ENCODE measurements around the gene GDF10. TPM values are rescaled to one million over a fixed set of nuclear protein-coding genes. Genes with fewer than 3 reads are reported as not detected.

The GDF10 gene
- total and polyA plus RNA-seq, 2 experiments from 2014 or later: 2.5 to 5.7 TPM

GRCh38 chr10:47359626-47360418, 59.8 kb downstream of the GDF10 start:
- no peaks in the 10 kb centered on the region for H4K20me1 ChIP-seq (ENCODE audit: insufficient read depth, poor library complexity, severe bottlenecking)
- 90% methylated on average over 4 of the region's 4 CpGs for WGBS (ENCODE audit: low lambda C conversion rate, missing lambda C conversion rate)
- DNase-seq (ENCODE audit: low spot score): no peak
- H3K4me3 ChIP-seq: no peak overlapping the region
- H3K27ac ChIP-seq: no peak overlapping the region
- no peaks in the 10 kb centered on the region for H3K36me3 ChIP-seq (replicated peaks; ENCODE audit: insufficient read depth, low read depth)
- no peaks in the 10 kb centered on the region for H3K27me3 ChIP-seq
- no peaks in the 10 kb centered on the region for H3K4me1 ChIP-seq (ENCODE audit: insufficient read depth)
- H3K79me2 ChIP-seq: no peaks in the 10 kb centered on the region
- H3K9me3 ChIP-seq (ENCODE audit: low read depth): no peaks in the 10 kb centered on the region
- no peak overlapping the region for H3K4me2 ChIP-seq
- TF ChIP-seq EZH2phosphoT487 (IDR thresholded peaks at IDR 0.05; ENCODE audit: low read depth, severe bottlenecking, unreplicated experiment) (no peak), CTCF (IDR thresholded peaks at IDR 0.05; ENCODE audit: poor library complexity) (no peak), EZH2 (IDR thresholded peaks at IDR 0.05; ENCODE audit: borderline replicate concordance) (no peak)
- no peaks in the 10 kb centered on the region for H3K9me2 ChIP-seq (replicated peaks; ENCODE audit: insufficient read depth)
- H2AFZ ChIP-seq: no peak overlapping the region

GRCh38 chr10:47360419-47361040, 60.5 kb downstream of the GDF10 start:
- WGBS (ENCODE audit: low lambda C conversion rate, missing lambda C conversion rate): 83% methylated on average over 14 of the region's 14 CpGs

GRCh38 chr10:47361293-47361692, 61.3 kb downstream of the GDF10 start:
- TF ChIP-seq EZH2 (IDR thresholded peaks at IDR 0.05; ENCODE audit: borderline replicate concordance) (no peak), CTCF (IDR thresholded peaks at IDR 0.05; ENCODE audit: poor library complexity) (peak; percentile 61), EZH2phosphoT487 (IDR thresholded peaks at IDR 0.05; ENCODE audit: low read depth, severe bottlenecking, unreplicated experiment) (no peak)
- Histone ChIP-seq H3K36me3 (replicated peaks; ENCODE audit: insufficient read depth, low read depth) (no peaks in the 10 kb centered on the region), H3K4me1 (ENCODE audit: insufficient read depth) (no peaks in the 10 kb centered on the region), H3K4me3 (no peak overlapping the region), H2AFZ (no peak overlapping the region), H3K27ac (no peak overlapping the region), H3K9me2 (replicated peaks; ENCODE audit: insufficient read depth) (no peaks in the 10 kb centered on the region), H3K4me2 (no peak overlapping the region), H3K9me3 (ENCODE audit: low read depth) (no peaks in the 10 kb centered on the region), H3K79me2 (no peaks in the 10 kb centered on the region), H3K27me3 (no peaks in the 10 kb centered on the region), H4K20me1 (ENCODE audit: insufficient read depth, poor library complexity, severe bottlenecking) (no peaks in the 10 kb centered on the region)
- 53% methylated on average over 9 of the region's 9 CpGs for WGBS (ENCODE audit: low lambda C conversion rate, missing lambda C conversion rate)
- peak; percentile 58 for DNase-seq (ENCODE audit: low spot score)

More at GRCh38 chr10:47360419-47361040, 60.5 kb downstream of the GDF10 start:
- Histone ChIP-seq H3K4me3 (no peak overlapping the region), H3K9me3 (ENCODE audit: low read depth) (no peaks in the 10 kb centered on the region), H3K27ac (no peak overlapping the region), H3K9me2 (replicated peaks; ENCODE audit: insufficient read depth) (no peaks in the 10 kb centered on the region), H3K4me1 (ENCODE audit: insufficient read depth) (no peaks in the 10 kb centered on the region), H2AFZ (no peak overlapping the region), H3K4me2 (no peak overlapping the region), H3K27me3 (no peaks in the 10 kb centered on the region), H3K36me3 (replicated peaks; ENCODE audit: insufficient read depth, low read depth) (no peaks in the 10 kb centered on the region), H4K20me1 (ENCODE audit: insufficient read depth, poor library complexity, severe bottlenecking) (no peaks in the 10 kb centered on the region), H3K79me2 (no peaks in the 10 kb centered on the region)
- TF ChIP-seq EZH2phosphoT487 (IDR thresholded peaks at IDR 0.05; ENCODE audit: low read depth, severe bottlenecking, unreplicated experiment) (no peak), EZH2 (IDR thresholded peaks at IDR 0.05; ENCODE audit: borderline replicate concordance) (no peak), CTCF (IDR thresholded peaks at IDR 0.05; ENCODE audit: poor library complexity) (no peak)
- DNase-seq (ENCODE audit: low spot score): no peak
